ENCODE measurements around the gene KRTAP10-5. TPM values are rescaled to one million over a fixed set of nuclear protein-coding genes. Genes with fewer than 3 reads are reported as not detected.

The KRTAP10-5 gene
- total RNA-seq, 1 donor from 2014 or later, result not detected

DNA sequence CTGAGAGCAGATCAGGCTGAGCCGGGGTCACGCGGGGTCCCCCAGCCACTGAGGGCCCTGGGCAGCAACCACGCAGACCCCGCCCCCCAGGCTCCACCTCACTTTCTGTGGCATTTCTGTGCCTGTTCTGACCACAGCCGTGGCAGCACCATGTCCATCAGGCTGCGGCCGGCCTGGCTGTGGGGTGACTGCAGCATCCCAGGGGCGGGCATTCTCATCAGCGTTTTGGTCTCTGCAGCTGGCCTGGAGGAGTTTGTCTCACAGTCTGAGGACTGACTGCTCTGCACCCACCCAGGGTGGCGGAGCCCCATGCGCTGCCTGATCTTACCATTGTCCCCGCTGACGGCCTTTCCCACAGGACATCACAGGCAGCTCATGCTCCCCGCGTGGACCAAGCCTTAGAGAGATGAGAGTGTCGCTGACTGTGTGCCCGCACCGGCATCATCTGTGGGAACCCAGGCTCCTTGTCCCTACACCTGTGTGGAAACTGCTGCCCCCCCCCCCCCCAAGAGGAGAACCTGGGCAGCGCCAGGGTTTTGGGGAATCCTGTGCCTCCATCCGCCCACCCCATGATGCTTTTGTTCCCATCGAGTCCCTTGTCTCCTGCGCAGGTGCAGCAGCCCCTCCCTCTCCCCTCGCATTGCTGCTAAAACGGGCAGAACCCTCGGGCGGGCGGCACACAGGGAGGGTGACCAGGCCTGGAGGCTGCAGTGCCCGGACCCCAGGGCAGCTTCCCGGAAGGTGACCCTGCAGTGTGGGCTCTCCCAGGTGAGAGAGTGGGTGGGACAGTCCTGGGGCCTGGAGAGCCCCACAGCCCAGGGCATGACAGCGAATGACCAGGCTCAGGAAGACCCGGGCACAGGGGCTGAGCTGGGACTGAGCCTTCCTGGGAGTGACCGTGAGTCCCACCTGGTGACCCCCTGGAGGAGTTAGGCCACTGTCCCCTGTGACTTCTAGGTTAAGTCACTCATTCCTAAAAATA, 42.2 kb downstream of the KRTAP10-5 start:
- H4K20me1 ChIP-seq (ENCODE audit: insufficient read depth, low read length), result no peaks in the 10 kb centered on the region
- no peak overlapping the region for H3K4me3 Mint-ChIP-seq (ENCODE audit: unreplicated experiment)
- H3K36me3 Mint-ChIP-seq (ENCODE audit: low read depth, unreplicated experiment), result no peaks in the 10 kb centered on the region
- FAIRE-seq, result no peak
- H3K79me2 ChIP-seq (ENCODE audit: insufficient read depth, low read length), result no peaks in the 10 kb centered on the region
- no peak overlapping the region for H3K4me2 ChIP-seq (ENCODE audit: low read length)
- no peaks in the 10 kb centered on the region for H3K27me3 ChIP-seq (ENCODE audit: insufficient read depth, low read length)
- H3K9me3 Mint-ChIP-seq (ENCODE audit: unreplicated experiment), result peaks cover 6% of the 10 kb centered on the region
- H3K4me1 ChIP-seq (ENCODE audit: insufficient read depth, low read length), result no peaks in the 10 kb centered on the region
- TF ChIP-seq, protein P1, sequence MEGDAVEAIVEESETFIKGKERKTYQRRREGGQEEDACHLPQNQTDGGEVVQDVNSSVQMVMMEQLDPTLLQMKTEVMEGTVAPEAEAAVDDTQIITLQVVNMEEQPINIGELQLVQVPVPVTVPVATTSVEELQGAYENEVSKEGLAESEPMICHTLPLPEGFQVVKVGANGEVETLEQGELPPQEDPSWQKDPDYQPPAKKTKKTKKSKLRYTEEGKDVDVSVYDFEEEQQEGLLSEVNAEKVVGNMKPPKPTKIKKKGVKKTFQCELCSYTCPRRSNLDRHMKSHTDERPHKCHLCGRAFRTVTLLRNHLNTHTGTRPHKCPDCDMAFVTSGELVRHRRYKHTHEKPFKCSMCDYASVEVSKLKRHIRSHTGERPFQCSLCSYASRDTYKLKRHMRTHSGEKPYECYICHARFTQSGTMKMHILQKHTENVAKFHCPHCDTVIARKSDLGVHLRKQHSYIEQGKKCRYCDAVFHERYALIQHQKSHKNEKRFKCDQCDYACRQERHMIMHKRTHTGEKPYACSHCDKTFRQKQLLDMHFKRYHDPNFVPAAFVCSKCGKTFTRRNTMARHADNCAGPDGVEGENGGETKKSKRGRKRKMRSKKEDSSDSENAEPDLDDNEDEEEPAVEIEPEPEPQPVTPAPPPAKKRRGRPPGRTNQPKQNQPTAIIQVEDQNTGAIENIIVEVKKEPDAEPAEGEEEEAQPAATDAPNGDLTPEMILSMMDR (IDR thresholded peaks at IDR 0.05; ENCODE audit: insufficient read depth, low read depth, low read length), result no peak
- TF ChIP-seq EZH2 (IDR thresholded peaks at IDR 0.05; ENCODE audit: insufficient read depth, low read length), result no peak
- H3K9me3 ChIP-seq (ENCODE audit: insufficient read depth, low read depth, low read length), result no peaks in the 10 kb centered on the region
- H3K27ac ChIP-seq (ENCODE audit: low read depth, low read length), result no peak overlapping the region
- no peaks in the 10 kb centered on the region for H3K4me1 Mint-ChIP-seq (ENCODE audit: low read depth, unreplicated experiment)
- H3K27me3 Mint-ChIP-seq (ENCODE audit: low read depth, unreplicated experiment), result peaks cover 4% of the 10 kb centered on the region
- H3K9ac ChIP-seq (ENCODE audit: low read length), result no peak overlapping the region
- no peak for DNase-seq (ENCODE audit: low read depth)
- no peaks in the 10 kb centered on the region for H3K36me3 ChIP-seq (ENCODE audit: insufficient read depth, low read length)
- H3K27ac Mint-ChIP-seq (ENCODE audit: unreplicated experiment), result no peak overlapping the region
- H3K4me3 ChIP-seq (ENCODE audit: insufficient read depth, low read depth, low read length), result no peak overlapping the region
- no peak overlapping the region for H2AFZ ChIP-seq (ENCODE audit: low read depth, low read length)

DNA sequence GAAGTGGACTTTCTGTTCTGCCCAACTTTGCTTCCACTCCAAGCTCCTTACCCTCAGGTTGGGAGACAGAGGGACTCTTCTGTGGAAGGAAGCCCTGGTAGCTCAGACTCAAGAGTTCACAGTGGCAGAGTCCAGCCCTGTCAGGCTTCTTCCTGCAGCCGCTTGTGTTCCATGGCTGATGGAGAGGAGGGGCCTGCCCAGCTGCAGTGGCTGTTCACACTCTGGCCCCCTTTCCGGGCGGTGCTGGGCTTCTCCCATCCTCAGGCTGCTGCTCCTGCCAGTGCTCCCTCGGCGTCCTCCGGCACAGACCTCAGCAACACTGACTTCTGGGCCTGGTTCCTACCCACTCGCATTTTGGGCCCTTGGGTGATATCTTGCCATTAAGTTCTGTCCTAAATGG, 44.4 kb downstream of the KRTAP10-5 start:
- Histone ChIP-seq H4K20me1 (ENCODE audit: insufficient read depth, low read length) (no peaks in the 10 kb centered on the region), H3K9ac (ENCODE audit: low read length) (no peak overlapping the region), H3K79me2 (ENCODE audit: insufficient read depth, low read length) (no peaks in the 10 kb centered on the region), H3K36me3 (ENCODE audit: insufficient read depth, low read length) (no peaks in the 10 kb centered on the region), H3K9me3 (ENCODE audit: insufficient read depth, low read depth, low read length) (no peaks in the 10 kb centered on the region), H3K4me3 (ENCODE audit: insufficient read depth, low read depth, low read length) (no peak overlapping the region), H3K27ac (ENCODE audit: low read depth, low read length) (no peak overlapping the region), H3K4me2 (ENCODE audit: low read length) (no peak overlapping the region), H3K27me3 (ENCODE audit: insufficient read depth, low read length) (no peaks in the 10 kb centered on the region), H2AFZ (ENCODE audit: low read depth, low read length) (no peak overlapping the region), H3K4me1 (ENCODE audit: insufficient read depth, low read length) (no peaks in the 10 kb centered on the region)
- Mint-ChIP-seq H3K27ac (ENCODE audit: unreplicated experiment) (no peak overlapping the region), H3K4me1 (ENCODE audit: low read depth, unreplicated experiment) (no peaks in the 10 kb centered on the region), H3K4me3 (ENCODE audit: unreplicated experiment) (no peak overlapping the region), H3K9me3 (ENCODE audit: unreplicated experiment) (peaks cover 11% of the 10 kb centered on the region), H3K36me3 (ENCODE audit: low read depth, unreplicated experiment) (no peaks in the 10 kb centered on the region), H3K27me3 (ENCODE audit: low read depth, unreplicated experiment) (peaks cover 16% of the 10 kb centered on the region)
- no peak for TF ChIP-seq EZH2 (IDR thresholded peaks at IDR 0.05; ENCODE audit: insufficient read depth, low read length)
- TF ChIP-seq, protein P1 (IDR thresholded peaks at IDR 0.05; ENCODE audit: insufficient read depth, low read depth, low read length), result no peak
- FAIRE-seq, result no peak
- no peak for DNase-seq (ENCODE audit: low read depth)

DNA sequence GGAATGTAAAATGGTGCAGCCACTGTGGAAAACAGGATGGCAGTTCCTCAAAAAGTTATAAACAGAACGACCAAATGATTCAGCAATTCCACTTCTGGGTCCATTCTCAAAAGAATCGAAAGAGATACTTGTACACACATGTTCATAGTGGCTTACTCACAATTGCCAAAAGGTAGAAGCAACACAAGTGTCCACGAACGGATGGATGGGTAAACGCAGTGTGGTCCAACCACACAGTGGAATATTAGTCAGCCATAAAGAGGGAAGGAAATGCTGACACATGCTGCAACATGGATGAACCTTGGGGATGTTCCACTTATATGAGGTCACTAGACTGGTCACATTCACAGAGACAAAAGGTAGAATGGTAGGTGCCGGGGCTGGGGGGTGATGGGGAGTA, 45.7 kb downstream of the KRTAP10-5 start:
- Histone ChIP-seq H2AFZ (ENCODE audit: low read depth, low read length) (no peak overlapping the region), H3K27me3 (ENCODE audit: insufficient read depth, low read length) (no peaks in the 10 kb centered on the region), H4K20me1 (ENCODE audit: insufficient read depth, low read length) (no peaks in the 10 kb centered on the region), H3K36me3 (ENCODE audit: insufficient read depth, low read length) (no peaks in the 10 kb centered on the region), H3K9me3 (ENCODE audit: insufficient read depth, low read depth, low read length) (no peaks in the 10 kb centered on the region), H3K4me1 (ENCODE audit: insufficient read depth, low read length) (no peaks in the 10 kb centered on the region), H3K4me2 (ENCODE audit: low read length) (no peak overlapping the region), H3K27ac (ENCODE audit: low read depth, low read length) (no peak overlapping the region), H3K79me2 (ENCODE audit: insufficient read depth, low read length) (no peaks in the 10 kb centered on the region), H3K4me3 (ENCODE audit: insufficient read depth, low read depth, low read length) (no peak overlapping the region), H3K9ac (ENCODE audit: low read length) (no peak overlapping the region)
- no peaks in the 10 kb centered on the region for H3K36me3 Mint-ChIP-seq (ENCODE audit: low read depth, unreplicated experiment)
- no peak for DNase-seq (ENCODE audit: low read depth)
- H3K27me3 Mint-ChIP-seq (ENCODE audit: low read depth, unreplicated experiment), result peaks cover 27% of the 10 kb centered on the region
- no peaks in the 10 kb centered on the region for H3K4me1 Mint-ChIP-seq (ENCODE audit: low read depth, unreplicated experiment)
- H3K4me3 Mint-ChIP-seq (ENCODE audit: unreplicated experiment), result no peak overlapping the region
- TF ChIP-seq, protein P1 (IDR thresholded peaks at IDR 0.05; ENCODE audit: insufficient read depth, low read depth, low read length), result no peak
- TF ChIP-seq EZH2 (IDR thresholded peaks at IDR 0.05; ENCODE audit: insufficient read depth, low read length), result no peak
- no peak overlapping the region for H3K27ac Mint-ChIP-seq (ENCODE audit: unreplicated experiment)
- no peak for FAIRE-seq
- H3K9me3 Mint-ChIP-seq (ENCODE audit: unreplicated experiment), result peaks cover 9% of the 10 kb centered on the region
